Measurements from ENCODE around the gene ATRX.
"Not testable (repeated sequence)": the region's sequence is repeated elsewhere in the genome, so short reads cannot be mapped to it uniquely, and the experiment has no call there.

ATRX gene

DNA sequence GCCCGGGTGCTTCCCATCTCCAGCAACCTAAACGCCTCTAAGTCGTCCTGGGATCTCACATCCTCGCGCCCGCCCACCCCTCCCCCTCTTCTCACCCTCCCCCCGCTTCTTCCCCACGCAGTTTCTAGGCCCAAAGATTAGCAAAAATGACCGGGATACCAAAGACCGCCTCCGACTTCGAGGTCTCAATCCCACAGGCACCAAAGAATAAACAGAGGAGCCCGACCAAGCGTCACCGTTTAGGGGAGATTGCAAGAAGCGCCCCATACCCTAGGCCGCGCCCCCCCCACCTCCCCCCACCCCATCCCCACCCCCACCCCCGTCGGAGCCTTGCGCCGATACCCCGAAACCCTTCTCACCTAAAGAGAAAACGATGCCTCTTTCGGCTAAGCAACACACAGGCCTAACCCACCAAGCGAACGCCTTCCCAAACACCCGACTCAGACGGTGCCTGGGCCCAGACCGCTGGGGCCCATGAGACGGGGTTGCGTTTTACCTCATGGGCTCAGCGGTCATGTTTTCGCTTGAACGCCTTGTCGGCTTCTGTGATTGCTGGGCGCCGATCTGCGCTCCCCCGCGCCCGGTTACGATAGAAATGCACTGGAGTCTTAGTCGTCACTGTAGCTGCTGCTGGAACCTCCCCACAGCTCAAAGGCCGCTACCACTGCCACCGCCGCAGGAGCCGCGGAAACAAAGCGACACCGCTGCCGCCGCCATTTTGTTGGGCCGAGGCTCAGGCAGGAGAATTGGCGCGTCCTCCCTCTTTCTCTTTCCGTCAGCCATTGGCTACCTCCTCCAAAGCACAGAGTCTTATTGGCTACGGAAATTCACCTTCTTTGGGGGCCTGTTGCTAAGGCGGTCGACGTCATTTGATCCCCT lies at the start of gene ATRX:
ATRX (minus strand) TSS at position 731 of the 879 bp plus-strand sequence; CDS start at position 516, 215 bp downstream.
- DNase-seq, result peak; percentile 48

GRCh38 chrX:77831544-77831943 lies 45.5 kb upstream of the ATRX start:
- DNase-seq, result not testable (repeated sequence)

DNA sequence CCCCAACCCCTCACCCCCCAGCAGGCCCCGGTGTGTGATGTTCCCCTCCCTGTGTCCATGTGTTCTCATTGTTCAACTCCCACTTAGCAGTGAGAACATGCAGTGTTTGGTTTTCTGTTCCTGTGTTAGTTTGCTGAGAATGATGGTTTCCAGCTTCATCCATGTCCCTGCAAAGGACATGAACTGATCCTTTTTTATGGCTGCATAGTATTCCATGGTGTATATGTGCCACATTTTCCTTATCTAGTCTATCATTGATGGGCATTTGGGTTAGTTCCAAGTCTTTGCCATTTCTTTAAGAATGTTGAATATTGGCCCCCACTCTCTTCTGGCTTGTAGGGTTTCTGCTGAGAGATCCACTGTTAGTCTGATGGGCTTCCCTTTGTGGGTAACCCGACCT lies 36.0 kb upstream of the ATRX start:
- DNase-seq, result not testable (repeated sequence)

DNA sequence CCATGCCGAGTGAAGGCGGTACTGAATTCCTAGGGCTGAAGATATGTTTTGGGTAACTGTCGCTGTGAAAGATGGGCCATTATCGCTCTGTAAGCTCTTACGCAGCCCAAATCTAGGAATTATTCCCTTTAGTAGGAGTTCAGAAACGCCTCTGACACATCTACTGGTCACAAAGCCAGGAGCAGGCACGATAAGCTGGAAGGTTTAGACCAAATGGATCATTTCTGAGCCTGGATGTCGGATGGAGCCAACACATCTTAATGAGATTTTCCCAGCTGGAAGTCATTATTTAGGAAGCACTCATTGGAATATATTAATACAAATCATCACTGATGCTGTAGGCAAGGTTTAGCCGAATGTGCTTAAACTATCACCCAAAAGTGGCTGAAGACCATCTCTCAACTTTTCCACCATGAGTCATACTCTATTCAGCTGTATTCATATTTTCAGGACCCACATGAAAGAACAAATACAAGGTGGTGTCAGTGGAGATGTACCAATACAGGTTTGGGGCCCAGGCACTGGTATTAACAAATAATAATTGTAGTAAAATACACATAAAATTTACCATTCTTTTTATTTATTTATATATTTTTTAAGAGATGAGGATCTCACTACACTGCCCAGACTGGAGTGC lies 34.2 kb upstream of the ATRX start:
- no peak for DNase-seq

- no peak for DNase-seq
These were observed 28.2 kb upstream of the ATRX start for GRCh38 chrX:77814210-77814609.

DNA sequence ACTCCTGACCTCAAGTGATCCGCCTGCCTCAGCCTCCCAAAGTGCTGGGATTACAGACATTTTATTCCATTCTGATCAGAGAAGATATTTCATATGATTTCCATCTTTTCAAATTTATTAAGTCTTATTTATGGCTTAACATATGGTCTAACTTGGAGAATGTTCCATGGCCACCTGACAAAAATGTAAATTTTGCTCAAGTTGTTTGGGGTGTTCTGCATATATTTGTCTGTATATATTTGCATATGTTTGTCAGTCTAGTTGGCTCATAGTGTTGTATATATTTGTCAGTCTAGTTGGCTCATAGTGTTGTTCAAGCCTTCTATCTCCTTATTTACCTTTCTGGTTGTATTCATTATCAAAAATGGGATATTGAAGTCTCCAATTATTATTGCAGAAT lies 16.2 kb upstream of the ATRX start:
- DNase-seq, result no peak

DNA sequence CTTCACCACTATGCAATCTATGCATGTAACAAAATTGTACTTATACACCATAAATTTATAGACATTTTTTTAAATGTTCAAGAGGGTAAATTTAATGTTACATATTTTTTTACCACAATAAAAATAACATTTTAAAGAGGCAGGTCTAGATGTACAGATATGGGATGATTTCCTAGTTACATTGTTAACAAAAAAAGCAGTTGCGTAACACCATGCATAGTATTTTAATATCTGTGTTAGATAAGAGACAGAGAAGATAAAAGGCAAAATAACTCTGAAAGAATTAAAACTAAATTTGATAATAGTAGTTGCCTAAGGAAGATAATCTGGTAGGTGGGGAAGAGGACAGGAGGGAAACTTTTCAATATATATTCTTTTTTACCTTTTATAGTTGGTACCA lies 9.1 kb upstream of the ATRX start:
- no peak for DNase-seq

DNA sequence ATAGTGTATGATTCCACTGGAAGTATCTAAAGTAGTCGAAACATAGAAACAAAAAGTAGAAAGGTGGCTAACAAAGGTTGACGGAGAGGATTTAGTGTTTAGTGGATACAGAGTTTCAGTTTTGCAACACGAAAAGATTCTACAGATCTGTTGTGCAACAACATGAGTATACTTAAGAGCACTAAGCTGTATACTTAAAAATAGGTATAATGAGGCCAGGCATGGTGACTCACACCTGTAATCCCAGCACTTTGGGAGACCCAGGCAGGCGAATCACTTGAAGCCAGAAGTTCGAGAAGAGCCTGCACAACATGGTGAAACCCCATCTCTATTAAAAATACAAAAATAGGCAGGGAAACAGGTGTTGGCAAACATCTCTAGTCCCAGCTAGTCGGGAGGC lies 7.9 kb upstream of the ATRX start:
- no peak for DNase-seq

- peak; percentile 25 for DNase-seq
These were observed 2.0 kb upstream of the ATRX start for GRCh38 chrX:77788050-77788449.

DNA sequence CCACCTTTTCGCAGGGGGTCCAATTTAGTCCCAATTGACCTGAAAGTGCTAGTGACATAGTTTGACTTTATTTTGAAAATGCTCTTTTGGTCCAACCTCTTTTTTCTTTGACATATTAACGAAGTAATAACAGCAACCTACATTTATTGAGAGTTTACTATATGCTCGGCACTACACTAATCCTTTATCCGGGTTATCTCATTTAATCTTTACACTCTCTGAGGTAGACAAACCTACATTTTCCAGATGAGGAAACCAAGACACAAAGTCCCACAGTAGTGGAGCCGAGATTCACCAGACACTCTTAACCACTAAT lies 307 bp upstream of the ATRX start:
- peak; percentile 16 for DNase-seq

- no peak for DNase-seq
These were observed 6.3 kb downstream of the ATRX start for GRCh38 chrX:77779695-77780094.

GRCh38 chrX:77776659-77777058 lies 9.4 kb downstream of the ATRX start:
- DNase-seq, result no peak

- no peak for DNase-seq
These were observed 14.4 kb downstream of the ATRX start for GRCh38 chrX:77771601-77772000.

DNA sequence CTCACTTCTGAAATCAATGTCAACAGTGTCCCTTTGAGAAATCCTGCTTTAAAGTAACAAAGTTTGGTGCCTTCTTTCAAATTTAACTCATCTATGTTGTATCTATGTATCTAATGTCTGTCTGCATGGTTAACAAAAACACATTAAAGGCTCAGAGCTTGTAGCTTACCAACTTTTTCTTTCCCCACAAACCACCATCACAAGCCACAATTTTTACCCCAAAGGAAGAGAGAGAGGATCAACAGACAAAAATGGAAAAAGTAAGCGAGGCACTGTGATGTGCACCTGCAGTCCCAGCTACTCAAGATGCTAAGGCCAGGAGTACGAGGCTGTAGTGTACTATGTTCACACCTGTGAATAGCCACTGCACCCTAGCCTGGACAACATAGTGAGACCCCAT lies 17.2 kb downstream of the ATRX start:
- no peak for DNase-seq

DNA sequence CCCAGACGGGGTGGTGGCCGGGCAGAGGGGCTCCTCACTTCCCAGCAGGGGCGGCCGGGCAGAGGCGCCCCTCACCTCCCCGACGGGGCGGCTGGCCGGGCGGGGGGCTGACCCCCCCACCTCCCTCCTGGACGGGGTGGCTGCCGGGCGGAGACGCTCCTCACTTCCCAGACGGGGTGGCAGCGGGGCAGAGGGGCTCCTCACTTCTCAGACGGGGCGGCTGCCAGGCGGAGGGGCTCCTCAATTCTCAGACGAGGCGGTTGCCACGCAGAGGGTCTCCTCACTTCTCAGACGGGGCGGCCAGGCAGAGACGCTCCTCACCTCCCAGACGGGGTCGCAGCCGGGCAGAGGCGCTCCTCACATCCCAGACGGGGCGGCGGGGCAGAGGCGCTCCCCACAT lies 19.8 kb downstream of the ATRX start:
- DNase-seq, result not testable (repeated sequence)

DNA sequence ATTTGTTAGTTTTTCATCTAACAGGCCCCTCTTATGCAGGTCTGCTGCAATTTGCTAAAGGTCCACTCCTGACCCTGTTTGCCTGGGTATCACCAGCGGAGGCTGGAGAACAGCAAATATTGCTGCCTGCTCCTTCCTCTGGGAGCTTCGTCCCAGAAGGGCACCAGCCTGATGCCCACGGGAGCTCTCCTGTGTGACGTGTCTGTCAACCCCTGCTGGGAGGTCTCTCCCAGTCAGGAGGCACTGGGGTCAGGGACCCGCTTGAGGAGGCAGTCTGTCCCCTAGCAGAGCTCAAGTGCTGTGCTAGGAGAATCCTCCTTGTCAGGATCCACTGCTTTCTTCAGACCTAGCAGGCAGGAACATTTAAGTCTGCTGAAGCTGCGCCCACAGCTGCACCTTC lies 30.5 kb downstream of the ATRX start:
- DNase-seq, result no peak

DNA sequence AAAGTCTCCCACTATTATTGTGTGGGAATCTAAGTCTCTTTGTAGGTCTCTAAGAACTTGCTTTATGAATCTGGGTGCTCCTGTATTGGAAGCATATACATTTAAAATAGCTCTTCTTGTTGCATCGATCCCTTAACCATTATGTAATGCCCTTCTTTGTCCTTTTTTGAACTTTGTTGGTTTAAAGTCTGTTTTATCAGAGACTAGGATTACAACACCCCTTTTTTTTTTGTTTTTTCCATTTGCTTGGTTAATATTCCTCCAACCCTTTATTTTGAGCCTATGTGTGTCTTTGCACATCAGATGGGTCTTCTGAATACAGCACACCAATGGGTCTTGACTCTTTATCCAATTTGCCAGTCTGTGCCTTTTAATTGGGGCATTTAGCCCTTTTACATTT lies 32.1 kb downstream of the ATRX start:
- not testable (repeated sequence) for DNase-seq

DNA sequence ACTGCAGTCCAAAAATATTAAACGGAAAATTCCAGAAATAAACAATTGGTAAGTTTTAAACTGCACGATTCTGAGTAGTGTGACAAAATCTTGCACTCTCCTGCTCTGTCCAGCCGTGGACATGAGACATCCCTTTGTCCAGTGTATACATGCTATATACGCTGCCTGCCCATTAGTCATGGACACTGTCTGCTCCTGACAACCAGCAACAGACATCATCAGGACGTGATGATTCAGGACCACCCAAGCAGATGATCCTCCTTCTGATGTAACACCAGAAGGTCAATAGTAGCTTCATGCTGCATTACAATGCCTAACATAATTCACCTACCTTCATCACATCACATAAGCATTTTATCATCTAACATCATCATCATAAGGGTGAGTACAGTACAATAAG lies 36.3 kb downstream of the ATRX start:
- no peak for DNase-seq

DNA sequence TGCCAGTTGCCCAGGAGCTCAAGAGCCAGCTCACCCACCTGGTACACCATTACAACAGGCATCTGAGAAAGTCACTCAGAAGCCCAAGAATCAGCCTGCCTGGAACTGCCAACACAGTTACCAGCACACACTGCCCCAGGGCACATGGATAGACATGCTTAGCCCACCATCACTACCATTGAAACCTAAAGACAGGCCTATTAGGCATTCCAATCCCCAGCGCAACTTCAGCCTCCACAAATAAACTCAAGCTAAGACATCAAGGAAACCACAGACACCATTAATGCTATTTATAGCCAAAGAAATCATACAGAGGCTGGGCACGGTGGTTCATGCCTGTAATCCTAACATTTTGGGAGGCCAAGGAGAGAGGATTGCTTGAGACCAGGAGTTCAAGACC lies 42.3 kb downstream of the ATRX start:
- no peak for DNase-seq

DNA sequence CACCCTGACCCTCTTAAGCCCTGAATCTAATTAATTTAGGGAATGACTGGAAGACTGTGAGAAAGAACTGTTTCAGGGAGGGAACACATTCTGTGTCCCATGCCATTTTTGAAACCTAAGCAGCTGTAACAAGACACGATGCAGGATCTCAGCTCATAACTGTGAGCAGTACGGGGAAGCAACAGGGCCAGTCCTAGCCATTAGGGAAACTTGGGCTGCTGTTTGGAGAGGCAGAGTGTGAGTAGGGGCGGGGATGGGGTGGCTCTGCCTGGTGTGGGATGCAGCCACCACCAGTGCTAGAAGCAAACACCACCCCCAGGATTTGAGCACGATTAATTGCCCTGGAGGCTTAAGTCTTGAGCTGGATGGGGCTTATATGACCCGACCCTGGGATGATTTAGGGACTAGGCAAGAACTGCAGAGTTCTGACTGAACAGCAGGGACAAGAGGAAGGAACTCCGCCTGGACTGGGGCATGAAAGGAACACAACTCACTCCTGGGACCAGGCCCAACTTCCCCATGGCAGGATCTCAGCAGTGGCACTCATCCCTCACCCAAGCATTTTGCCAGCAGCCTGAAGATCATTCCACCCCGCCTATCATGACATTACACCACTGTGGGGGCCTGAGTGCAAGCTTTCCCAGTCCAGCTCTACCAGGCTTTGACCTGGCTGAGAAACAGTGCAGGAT lies 43.1 kb downstream of the ATRX start:
- DNase-seq, result no peak

- no peak for DNase-seq
These were observed 45.6 kb downstream of the ATRX start for GRCh38 chrX:77740376-77740905.

- no peak for DNase-seq
These were observed 52.7 kb downstream of the ATRX start for GRCh38 chrX:77733342-77733741.

GRCh38 chrX:77731821-77732419 lies 54.1 kb downstream of the ATRX start:
- no peak for DNase-seq

Data from KG1 (cell line).